Tibial nerve (tissue), 4 donors: ENCODE measurements around the gene EFNB2. TPM values are rescaled to one million over a fixed set of nuclear protein-coding genes. Genes with fewer than 3 reads are reported as not detected.
A peak's percentile ranks its signal among the peaks of the same experiment; 100 is the strongest.

Source experiments
- DNase-seq, 2 donors: peaks; one replicate each; pipeline ENCODE4 v3.0.0-alpha.2; 2019; ENCODE audit warnings: low spot score in 2 of 2
- H3K27ac ChIP-seq, 4 donors: fragments of 200-600 bp; sonication (generic) in 3 of 4; one replicate each; pipeline ENCODE4 v1.5.1; 2017 to 2019; ENCODE audit warnings: mild to moderate bottlenecking in 1 of 4
- H3K27me3 ChIP-seq, 2 donors: fragments of 200-600 bp; sonication (generic) in 1 of 2; one replicate each; pipeline versions ENCODE4 v1.5.1 to v1.6.0; 2017 to 2019
- H3K36me3 ChIP-seq, 3 donors: fragments of 200-600 bp; sonication (generic); one replicate each; pipeline ENCODE4 v1.5.1; 2018 to 2019
- H3K4me1 ChIP-seq, 4 donors: fragments of 200-600 bp; sonication (generic) in 3 of 4; one replicate each; pipeline ENCODE4 v1.5.1; 2017 to 2019
- H3K4me3 ChIP-seq, 4 donors: fragments of 200-600 bp; sonication (generic) in 3 of 4; one replicate each; pipeline ENCODE4 v1.5.1; 2017 to 2019; ENCODE audit warnings: mild to moderate bottlenecking in 1 of 4, moderate library complexity in 1 of 4
- H3K9me3 ChIP-seq, 4 donors: fragments of 200-600 bp; sonication (generic) in 3 of 4; one replicate each; pipeline ENCODE4 v1.5.1; 2017 to 2019
- CTCF ChIP-seq, 5 experiments: fragments of 200-600 bp in 3 of 5; fragments of 450-650 bp in 2 of 5; sonication (generic) in 3 of 5; IDR thresholded peaks; one replicate each; pipeline ENCODE4 v1.5.1; 2016 to 2019; ENCODE audit warnings: antibody characterized with exemption in 5 of 5, mild to moderate bottlenecking in 3 of 5, moderate library complexity in 2 of 5
- EP300 ChIP-seq, 2 donors: sonication (generic); formaldehyde crosslinking; IDR thresholded peaks; one replicate each; pipeline ENCODE4 v1.6.1; 2017; ENCODE audit warnings: antibody characterized with exemption in 2 of 2, mild to moderate bottlenecking in 1 of 2
- POLR2A ChIP-seq, 2 donors: fragments of 450-650 bp; IDR thresholded peaks; one replicate each; pipeline ENCODE4 v1.6.1; 2017; ENCODE audit warnings: antibody characterized with exemption in 2 of 2, mild to moderate bottlenecking in 2 of 2, moderate library complexity in 2 of 2
- WGBS, 2 donors: methylation state at CpG; one replicate each; pipeline ENCODE4 v1.1.5; 2018; 5-methylcytosine and 5-hydroxymethylcytosine counted together
- total RNA-seq, 4 donors: library from RNA; depleted of rRNA; stranded (reverse); fragments of >200 nt; gene quantifications; one replicate each; pipeline ENCODE4 v1.1.0, GENCODE V29; 2016

The EFNB2 gene
- total RNA-seq, 4 donors from 2014 or later, result 12.6 to 20.8 (median 18.3) TPM

- H3K4me3 ChIP-seq, result no peak overlapping the region
- peaks cover 0 to 22% (median 6%) of the 10 kb centered on the region in 4 donors for H3K4me1 ChIP-seq
- TF ChIP-seq POLR2A (IDR thresholded peaks at IDR 0.05), result no peak
- 92% methylated on average over 7 of the region's 7 CpGs for WGBS, 2 donors
- H3K9me3 ChIP-seq, result no peaks in the 10 kb centered on the region
- H3K27ac ChIP-seq, result no peak overlapping the region
- no peaks in the 10 kb centered on the region for H3K36me3 ChIP-seq
- DNase-seq, result no peak
- H3K27me3 ChIP-seq, result no peaks in the 10 kb centered on the region
Measured at GRCh38 chr13:106528718-106529414, 6.6 kb downstream of the EFNB2 start.

- TF ChIP-seq CTCF (IDR thresholded peaks at IDR 0.05), result no peak
- no peak for TF ChIP-seq EP300 (IDR thresholded peaks at IDR 0.05)
- no peak for TF ChIP-seq POLR2A (IDR thresholded peaks at IDR 0.05)
Measured at GRCh38 chr13:106527826-106528225, 7.6 kb downstream of the EFNB2 start.

GRCh38 chr13:106527445-106527801, 8.0 kb downstream of the EFNB2 start:
- Histone ChIP-seq H3K36me3 (no peaks in the 10 kb centered on the region), H3K4me3 (no peak overlapping the region), H3K27me3 (no peaks in the 10 kb centered on the region), H3K27ac (peak overlapping the region in 1 of 4 donors; percentile 23), H3K9me3 (no peaks in the 10 kb centered on the region), H3K4me1 (peaks cover 0 to 21% (median 2%) of the 10 kb centered on the region in 4 donors)
- 83 to 89% methylated on average over 1 of the region's 1 CpG for WGBS, 2 donors
- TF ChIP-seq POLR2A (IDR thresholded peaks at IDR 0.05) (no peak), EP300 (IDR thresholded peaks at IDR 0.05) (no peak), CTCF (IDR thresholded peaks at IDR 0.05) (no peak)
- DNase-seq, result no peak

More at GRCh38 chr13:106527826-106528225, 7.6 kb downstream of the EFNB2 start:
- Histone ChIP-seq H3K4me3 (no peak overlapping the region), H3K9me3 (no peaks in the 10 kb centered on the region), H3K27me3 (no peaks in the 10 kb centered on the region), H3K4me1 (peaks cover 0 to 21% (median 6%) of the 10 kb centered on the region in 4 donors), H3K36me3 (no peaks in the 10 kb centered on the region), H3K27ac (peak overlapping the region in 1 of 4 donors; percentile 23)
- WGBS, 2 donors, result 50 to 63% methylated on average over 2 of the region's 2 CpGs
- DNase-seq, result no peak

- TF ChIP-seq EP300 (IDR thresholded peaks at IDR 0.05), result no peak
- TF ChIP-seq POLR2A (IDR thresholded peaks at IDR 0.05), result no peak
- no peak for TF ChIP-seq CTCF (IDR thresholded peaks at IDR 0.05)
- peaks cover 0 to 21% (median 0%) of the 10 kb centered on the region in 4 donors for H3K4me1 ChIP-seq
- no peaks in the 10 kb centered on the region for H3K9me3 ChIP-seq
- 92 to 94% methylated on average over 8 of the region's 8 CpGs for WGBS, 2 donors
- no peaks in the 10 kb centered on the region for H3K27me3 ChIP-seq
- H3K36me3 ChIP-seq, result no peaks in the 10 kb centered on the region
- H3K4me3 ChIP-seq, result no peak overlapping the region
- DNase-seq, result no peak
- H3K27ac ChIP-seq, result no peak overlapping the region
Measured at GRCh38 chr13:106526738-106527444, 8.6 kb downstream of the EFNB2 start.

- peaks cover 0 to 13% (median 0%) of the 10 kb centered on the region in 4 donors for H3K4me1 ChIP-seq
- no peak overlapping the region for H3K27ac ChIP-seq
- WGBS, 2 donors, result 94 to 95% methylated on average over 3 of the region's 3 CpGs
- DNase-seq, result no peak
- no peaks in the 10 kb centered on the region for H3K27me3 ChIP-seq
- H3K4me3 ChIP-seq, result no peak overlapping the region
- TF ChIP-seq CTCF (IDR thresholded peaks at IDR 0.05) (no peak), EP300 (IDR thresholded peaks at IDR 0.05) (no peak), POLR2A (IDR thresholded peaks at IDR 0.05) (no peak)
- no peaks in the 10 kb centered on the region for H3K9me3 ChIP-seq
- H3K36me3 ChIP-seq, result no peaks in the 10 kb centered on the region
Measured at GRCh38 chr13:106525865-106526264, 9.6 kb downstream of the EFNB2 start.
